WERI-Rb-1 (cell line): ENCODE measurements around the gene RSPH3.

ENCODE experiments used
- DNase-seq: peaks from one replicate; pipeline ENCODE4 v3.0.0-alpha.2; 2020
- H3K27ac ChIP-seq: fragments of 250-450 bp; sonication (Bioruptor Pico); 2 replicates; pipeline ENCODE4 v1.5.1; 2020; ENCODE audit warnings: mild to moderate bottlenecking, moderate library complexity
- H3K27me3 ChIP-seq: fragments of 250-450 bp; sonication (Bioruptor Pico); 2 replicates; pipeline ENCODE4 v1.5.1; 2021; ENCODE audit warnings: mild to moderate bottlenecking, low read depth, moderate library complexity; ENCODE audit not compliant: insufficient read depth, severe bottlenecking
- H3K36me3 ChIP-seq: fragments of 250-450 bp; sonication (Bioruptor Pico); 2 replicates; pipeline ENCODE4 v1.5.1; 2020; ENCODE audit warnings: mild to moderate bottlenecking, moderate library complexity
- H3K4me3 ChIP-seq: 2 replicates; pipeline ENCODE4 v1.5.1; 2011; ENCODE audit warnings: low read depth, mild to moderate bottlenecking, control low read depth, low read length
- H3K9me3 ChIP-seq: fragments of 250-450 bp; sonication (Bioruptor Pico); 2 replicates; pipeline ENCODE4 v1.5.1; 2021; ENCODE audit warnings: mild to moderate bottlenecking, moderate library complexity; ENCODE audit not compliant: severe bottlenecking
- TF ChIP-seq, protein P1 (sequence below): IDR thresholded peaks from 2 replicates; pipeline ENCODE4 v1.5.1; 2011; ENCODE audit warnings: low read depth, mild to moderate bottlenecking, control low read depth, inconsistent platforms, low read length

The RSPH3 gene

DNA sequence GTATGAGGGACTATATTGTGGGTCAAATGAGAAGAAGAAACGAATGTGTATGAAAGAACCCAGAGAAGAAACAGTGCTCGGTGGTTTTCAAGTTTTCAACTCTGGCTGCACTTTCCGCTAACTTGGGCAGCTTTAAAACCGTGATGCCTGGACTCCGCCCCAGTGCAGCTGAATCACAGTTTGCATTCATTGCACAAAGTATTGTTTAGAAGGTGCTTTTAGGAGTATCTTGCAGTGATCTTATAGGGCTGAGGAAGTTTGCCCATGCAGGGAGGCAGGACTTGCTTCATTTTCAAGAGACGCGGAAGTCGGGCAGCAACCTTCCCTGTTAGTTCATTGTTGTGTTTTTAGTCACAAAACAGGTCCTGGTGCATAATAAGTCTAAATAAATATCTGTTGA, 52.7 kb downstream of the RSPH3 start:
- TF ChIP-seq, protein P1, sequence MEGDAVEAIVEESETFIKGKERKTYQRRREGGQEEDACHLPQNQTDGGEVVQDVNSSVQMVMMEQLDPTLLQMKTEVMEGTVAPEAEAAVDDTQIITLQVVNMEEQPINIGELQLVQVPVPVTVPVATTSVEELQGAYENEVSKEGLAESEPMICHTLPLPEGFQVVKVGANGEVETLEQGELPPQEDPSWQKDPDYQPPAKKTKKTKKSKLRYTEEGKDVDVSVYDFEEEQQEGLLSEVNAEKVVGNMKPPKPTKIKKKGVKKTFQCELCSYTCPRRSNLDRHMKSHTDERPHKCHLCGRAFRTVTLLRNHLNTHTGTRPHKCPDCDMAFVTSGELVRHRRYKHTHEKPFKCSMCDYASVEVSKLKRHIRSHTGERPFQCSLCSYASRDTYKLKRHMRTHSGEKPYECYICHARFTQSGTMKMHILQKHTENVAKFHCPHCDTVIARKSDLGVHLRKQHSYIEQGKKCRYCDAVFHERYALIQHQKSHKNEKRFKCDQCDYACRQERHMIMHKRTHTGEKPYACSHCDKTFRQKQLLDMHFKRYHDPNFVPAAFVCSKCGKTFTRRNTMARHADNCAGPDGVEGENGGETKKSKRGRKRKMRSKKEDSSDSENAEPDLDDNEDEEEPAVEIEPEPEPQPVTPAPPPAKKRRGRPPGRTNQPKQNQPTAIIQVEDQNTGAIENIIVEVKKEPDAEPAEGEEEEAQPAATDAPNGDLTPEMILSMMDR: no peak
- no peaks in the 10 kb centered on the region for H3K9me3 ChIP-seq
- no peaks in the 10 kb centered on the region for H3K36me3 ChIP-seq
- H3K4me3 ChIP-seq: no peak overlapping the region
- no peak for DNase-seq
- no peak overlapping the region for H3K27ac ChIP-seq
- H3K27me3 ChIP-seq: no peaks in the 10 kb centered on the region

DNA sequence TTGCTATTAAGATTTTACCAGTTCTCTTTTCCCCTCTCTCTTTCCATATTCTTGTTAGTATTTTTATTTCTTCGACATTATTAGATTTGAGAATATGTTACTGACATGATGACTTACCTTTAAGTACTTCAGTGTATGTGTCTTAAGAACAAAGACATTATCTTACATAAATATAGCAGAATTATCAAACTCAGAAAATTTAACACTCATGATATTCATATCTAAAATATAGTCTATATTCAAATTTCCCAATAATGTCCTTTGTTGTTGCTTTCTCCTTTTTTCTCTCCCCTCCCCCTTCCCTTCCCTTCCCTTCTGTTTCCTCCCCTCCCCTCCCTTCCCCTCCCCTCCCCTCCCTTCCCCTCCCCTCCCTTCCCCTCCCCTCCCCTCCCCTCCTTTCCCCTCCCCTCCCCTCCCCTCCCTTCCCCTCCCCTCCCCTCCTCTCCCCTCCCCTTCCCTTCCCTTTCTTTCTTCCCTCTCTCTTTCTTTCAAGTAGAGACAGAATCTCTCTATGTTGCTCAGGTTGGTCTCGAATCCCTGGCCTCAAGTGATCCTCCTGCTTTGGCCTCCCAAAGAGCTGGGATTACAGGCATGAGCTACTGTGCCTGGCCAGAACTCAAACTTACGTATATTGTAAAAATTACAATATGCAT, 56.5 kb downstream of the RSPH3 start:
- no peaks in the 10 kb centered on the region for H3K27me3 ChIP-seq
- no peaks in the 10 kb centered on the region for H3K9me3 ChIP-seq
- no peaks in the 10 kb centered on the region for H3K36me3 ChIP-seq
- H3K4me3 ChIP-seq: no peak overlapping the region
- DNase-seq: no peak
- H3K27ac ChIP-seq: no peak overlapping the region
- TF ChIP-seq, protein P1: no peak

DNA sequence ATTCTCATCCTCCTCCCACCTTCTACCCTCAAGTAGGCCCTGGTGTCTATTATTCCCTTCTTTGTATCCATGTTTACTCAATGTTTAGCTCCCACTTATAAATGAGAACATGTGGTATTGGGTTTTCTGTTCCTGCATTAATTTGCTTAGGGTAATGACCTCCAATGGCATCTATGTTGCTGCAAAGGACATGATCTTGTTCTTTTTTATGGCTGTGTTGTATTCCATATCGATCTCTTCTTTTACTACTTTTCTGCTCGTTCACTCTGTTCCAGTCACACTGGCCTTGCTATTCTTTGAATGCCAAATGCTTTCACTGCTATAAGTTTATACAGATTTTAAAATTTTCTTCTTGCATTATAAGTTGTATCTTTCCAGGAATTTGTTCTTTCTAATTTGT, 57.7 kb downstream of the RSPH3 start:
- Histone ChIP-seq H3K36me3 (no peaks in the 10 kb centered on the region), H3K27me3 (no peaks in the 10 kb centered on the region), H3K9me3 (no peaks in the 10 kb centered on the region), H3K4me3 (no peak overlapping the region), H3K27ac (no peak overlapping the region)
- DNase-seq: no peak
- TF ChIP-seq, protein P1: no peak

DNA sequence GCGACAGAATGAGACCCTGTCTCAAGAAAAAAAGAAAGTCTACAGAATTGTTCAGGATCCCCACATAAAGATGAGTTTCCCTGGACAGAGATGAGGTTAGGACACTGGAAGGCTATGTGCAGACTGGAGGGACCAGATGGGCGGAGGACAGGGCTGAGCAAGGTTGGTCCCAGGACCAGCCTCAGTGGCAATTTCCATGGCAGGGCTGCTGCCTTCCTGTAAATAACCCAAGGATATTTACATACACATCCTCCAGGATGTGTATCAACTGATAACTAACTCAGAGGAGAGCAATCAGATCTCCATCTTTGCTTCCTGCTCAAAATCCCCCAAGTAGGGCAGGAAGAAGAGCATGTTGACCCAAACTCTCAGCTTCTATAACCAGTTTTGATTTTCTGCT, 58.8 kb downstream of the RSPH3 start:
- no peak for DNase-seq
- Histone ChIP-seq H3K9me3 (no peaks in the 10 kb centered on the region), H3K4me3 (no peak overlapping the region), H3K27me3 (no peaks in the 10 kb centered on the region), H3K27ac (no peak overlapping the region), H3K36me3 (no peaks in the 10 kb centered on the region)
- TF ChIP-seq, protein P1: no peak

DNA sequence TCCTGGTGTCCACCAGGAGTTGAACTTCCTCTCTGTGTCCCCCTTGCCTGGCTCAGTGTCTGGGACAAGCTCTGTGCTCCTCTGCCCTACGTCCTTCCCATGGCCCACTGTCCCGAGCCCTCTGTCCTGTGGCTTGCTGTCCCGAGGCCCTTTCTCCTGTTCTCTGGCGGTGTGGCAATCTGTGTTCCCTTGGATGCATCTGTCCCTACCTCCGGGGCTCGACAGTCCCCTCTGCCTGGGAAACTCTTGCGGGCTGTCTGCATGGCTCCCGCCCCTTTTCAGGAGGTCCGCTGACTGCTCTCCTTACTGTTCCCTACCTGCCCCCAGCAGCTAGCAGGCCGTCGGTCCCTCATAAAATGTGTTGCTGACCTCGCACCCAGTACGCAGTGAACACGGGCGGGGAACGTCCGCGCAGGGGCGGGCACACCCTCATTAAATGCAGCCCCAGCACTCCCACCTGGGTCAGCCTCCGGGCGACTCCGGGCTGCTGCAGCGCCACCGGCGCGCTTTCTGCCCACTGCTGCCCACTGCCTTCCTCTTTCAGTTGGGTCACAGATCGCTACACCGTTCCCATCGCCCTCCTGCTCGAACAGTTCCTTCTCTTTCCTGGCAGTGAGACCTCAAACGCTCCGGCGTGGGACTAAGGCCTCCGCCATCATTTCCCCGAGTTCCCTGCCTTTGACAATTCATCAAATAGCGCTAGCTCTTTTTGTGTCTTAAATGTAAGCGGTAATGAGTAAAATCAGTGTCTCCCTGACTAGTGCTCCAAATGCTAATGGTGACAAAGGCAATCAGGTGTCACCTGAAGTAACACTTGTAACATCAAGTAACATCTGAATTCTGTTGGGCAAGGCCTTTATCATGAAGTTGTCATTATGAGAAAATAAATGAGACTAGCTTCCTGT, 60.5 kb downstream of the RSPH3 start:
- no peaks in the 10 kb centered on the region for H3K27me3 ChIP-seq
- TF ChIP-seq, protein P1: no peak
- no peak overlapping the region for H3K27ac ChIP-seq
- H3K9me3 ChIP-seq: no peaks in the 10 kb centered on the region
- no peaks in the 10 kb centered on the region for H3K36me3 ChIP-seq
- H3K4me3 ChIP-seq: no peak overlapping the region
- DNase-seq: no peak
